MCF 10A (cell line): ENCODE measurements around the gene P3H1. TPM values are rescaled to one million over a fixed set of nuclear protein-coding genes. Genes with fewer than 3 reads are reported as not detected.

Experiments
- BruUV-seq: library from RNA; stranded (reverse); fragments of 400-500 nt; replicated peaks from 2 replicates; lab custom pipeline; 2021; lab: Mats Ljungman, UMichigan
- CTCF ChIA-PET: fragments of 300-600 bp; sonication (Branson Sonifier 250); formaldehyde crosslinking; extraction: SDS; loops from one replicate; lab custom pipeline; 2021; ENCODE audit warnings: antibody characterized with exemption, inconsistent platforms; lab: Yijun Ruan, JAX
- POLR2A ChIA-PET: fragments of 300-600, 350-650 bp; sonication (Branson Sonifier 250); formaldehyde crosslinking; extraction: SDS; loops from one replicate; lab custom pipeline; 2020; ENCODE audit warnings: antibody characterized with exemption, inconsistent platforms; lab: Yijun Ruan, JAX
- DNase-seq: peaks from one replicate; pipeline ENCODE4 v3.0.0-alpha.2; 2018; ENCODE audit not compliant: unreplicated experiment
- H3K27ac Mint-ChIP-seq: one replicate; pipeline ENCODE4 v1.8.0; 2022; ENCODE audit warnings: mild to moderate bottlenecking, low read depth, mixed read lengths; ENCODE audit not compliant: unreplicated experiment
- H3K27me3 Mint-ChIP-seq: one replicate; pipeline ENCODE4 v1.8.0; 2022; ENCODE audit warnings: mixed read lengths; ENCODE audit not compliant: insufficient read depth, unreplicated experiment
- H3K36me3 Mint-ChIP-seq: one replicate; pipeline ENCODE4 v1.8.0; 2022; ENCODE audit warnings: mild to moderate bottlenecking, moderate library complexity, mixed read lengths; ENCODE audit not compliant: insufficient read depth, unreplicated experiment
- H3K4me1 Mint-ChIP-seq: one replicate; pipeline ENCODE4 v1.8.0; 2022; ENCODE audit warnings: mixed read lengths; ENCODE audit not compliant: insufficient read depth, unreplicated experiment
- H3K4me3 Mint-ChIP-seq: one replicate; pipeline ENCODE4 v1.8.0; 2022; ENCODE audit warnings: mild to moderate bottlenecking, moderate library complexity, mixed read lengths; ENCODE audit not compliant: unreplicated experiment
- H3K9me3 Mint-ChIP-seq: one replicate; pipeline ENCODE4 v1.8.0; 2022; ENCODE audit warnings: mixed read lengths; ENCODE audit not compliant: unreplicated experiment
- intact Hi-C: fragments of 100-400 bp; cut with micrococcal nuclease; formaldehyde crosslinking; loops from 2 replicates; pipeline ENCODE4 v1.14.1; 2022
- total RNA-seq: library from RNA; stranded (reverse); gene quantifications from 2 replicates; pipeline ENCODE4 v1.2.3, GENCODE V29; 2022
- TF ChIP-seq, protein P1 (sequence below): fragments of 200-600 bp; IDR thresholded peaks from one replicate; pipeline ENCODE4 v1.8.0; 2022; ENCODE audit warnings: antibody characterized with exemption, mild to moderate bottlenecking; ENCODE audit not compliant: unreplicated experiment

P3H1 gene
- total RNA-seq, 1 experiment from 2014 or later = 36.1 TPM

DNA sequence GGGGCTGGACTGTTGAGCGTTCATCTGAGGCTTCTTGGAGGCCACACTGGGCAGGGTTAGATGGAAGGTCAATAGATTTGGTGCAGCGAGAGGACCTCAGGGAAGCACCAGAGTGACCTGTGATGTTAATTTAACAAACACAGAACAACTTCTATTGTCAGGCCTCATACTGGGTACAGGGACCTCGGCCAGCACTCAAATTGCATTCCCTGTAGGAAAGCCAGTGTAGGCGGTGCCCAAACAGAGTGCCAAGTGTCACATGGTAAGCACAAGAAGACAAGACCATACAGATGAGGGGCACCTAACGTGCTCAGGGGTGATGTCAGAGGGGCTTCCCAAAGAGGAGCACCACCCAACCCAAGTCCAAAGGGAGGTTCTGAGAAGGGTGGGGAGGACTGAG lies 19.3 kb upstream of the P3H1 start:
- intact Hi-C loops = no loop called here
- ChIA-PET POLR2A (no interaction called here), CTCF (no interaction called here)
- H3K27ac Mint-ChIP-seq = no peak overlapping the region
- H3K4me3 Mint-ChIP-seq = no peak overlapping the region
- TF ChIP-seq, protein P1, sequence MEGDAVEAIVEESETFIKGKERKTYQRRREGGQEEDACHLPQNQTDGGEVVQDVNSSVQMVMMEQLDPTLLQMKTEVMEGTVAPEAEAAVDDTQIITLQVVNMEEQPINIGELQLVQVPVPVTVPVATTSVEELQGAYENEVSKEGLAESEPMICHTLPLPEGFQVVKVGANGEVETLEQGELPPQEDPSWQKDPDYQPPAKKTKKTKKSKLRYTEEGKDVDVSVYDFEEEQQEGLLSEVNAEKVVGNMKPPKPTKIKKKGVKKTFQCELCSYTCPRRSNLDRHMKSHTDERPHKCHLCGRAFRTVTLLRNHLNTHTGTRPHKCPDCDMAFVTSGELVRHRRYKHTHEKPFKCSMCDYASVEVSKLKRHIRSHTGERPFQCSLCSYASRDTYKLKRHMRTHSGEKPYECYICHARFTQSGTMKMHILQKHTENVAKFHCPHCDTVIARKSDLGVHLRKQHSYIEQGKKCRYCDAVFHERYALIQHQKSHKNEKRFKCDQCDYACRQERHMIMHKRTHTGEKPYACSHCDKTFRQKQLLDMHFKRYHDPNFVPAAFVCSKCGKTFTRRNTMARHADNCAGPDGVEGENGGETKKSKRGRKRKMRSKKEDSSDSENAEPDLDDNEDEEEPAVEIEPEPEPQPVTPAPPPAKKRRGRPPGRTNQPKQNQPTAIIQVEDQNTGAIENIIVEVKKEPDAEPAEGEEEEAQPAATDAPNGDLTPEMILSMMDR = no peak
- peaks cover 16% of the 10 kb centered on the region for H3K36me3 Mint-ChIP-seq
- DNase-seq = no peak
- H3K4me1 Mint-ChIP-seq = peaks cover 10% of the 10 kb centered on the region
- no peaks in the 10 kb centered on the region for H3K27me3 Mint-ChIP-seq
- BruUV-seq = no TSS peak
- H3K9me3 Mint-ChIP-seq = no peaks in the 10 kb centered on the region

DNA sequence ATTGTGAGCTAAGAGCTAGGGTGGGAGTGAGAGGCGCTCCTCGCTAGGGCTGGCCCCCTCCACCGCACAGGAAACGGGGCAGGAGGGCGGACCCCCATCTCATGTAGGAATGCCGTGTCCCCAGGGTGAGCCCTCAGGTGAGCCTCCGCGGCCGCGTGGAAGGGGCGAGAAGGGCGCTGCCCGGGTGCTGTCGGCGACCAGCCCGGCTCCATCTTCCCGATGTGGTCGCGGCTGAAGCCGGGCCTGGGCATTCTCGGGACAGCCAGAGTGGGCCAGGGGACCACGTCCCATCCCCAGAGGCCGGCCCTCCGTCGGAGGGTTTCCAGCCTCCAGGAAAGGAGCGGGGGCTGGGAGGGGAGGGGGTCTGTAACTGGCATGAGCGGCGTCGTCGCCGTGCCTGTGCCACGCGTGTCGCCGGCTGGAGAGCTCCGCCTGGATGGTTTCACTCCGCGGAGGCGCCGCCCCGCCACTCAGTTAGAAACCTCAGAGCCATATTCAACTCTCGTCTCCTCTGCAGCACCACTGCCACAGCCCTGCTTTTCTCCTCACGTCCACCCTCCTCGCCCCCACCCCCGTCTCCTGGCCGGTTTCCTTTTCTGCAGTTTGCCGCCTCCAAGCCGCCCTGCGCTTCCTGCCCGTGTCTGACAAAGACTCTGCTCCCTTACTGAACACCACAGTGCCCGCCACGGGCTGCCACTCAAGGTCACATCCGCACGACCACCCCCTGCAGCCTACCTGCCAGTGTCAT lies 18.3 kb upstream of the P3H1 start, which contains the start of gene TMEM269:
Gene TMEM269, plus strand, starts transcription at position 46 of the 748 bp plus-strand sequence. CDS start 4,903 bp downstream, outside the sequence.
- Mint-ChIP-seq H3K4me1 (peaks cover 10% of the 10 kb centered on the region), H3K9me3 (no peaks in the 10 kb centered on the region), H3K27ac (no peak within 1 kb of the TSS), H3K4me3 (no peak within 1 kb of the TSS), H3K36me3 (peaks cover 26% of the 10 kb centered on the region), H3K27me3 (no peaks in the 10 kb centered on the region)
- intact Hi-C loops = no loop called here
- no TSS peak for BruUV-seq
- ChIA-PET POLR2A (interaction anchor here (1.9 kb wide), 1 partner anchor 11 kb away, joined by 9 read pairs; no protein-coding TSS in a partner anchor), CTCF (interaction anchor here (0.8 kb wide), 1 partner anchor 288 kb away, joined by 3 read pairs; no protein-coding TSS in a partner anchor)
- no peak for DNase-seq
- TF ChIP-seq, protein P1 = no peak

DNA sequence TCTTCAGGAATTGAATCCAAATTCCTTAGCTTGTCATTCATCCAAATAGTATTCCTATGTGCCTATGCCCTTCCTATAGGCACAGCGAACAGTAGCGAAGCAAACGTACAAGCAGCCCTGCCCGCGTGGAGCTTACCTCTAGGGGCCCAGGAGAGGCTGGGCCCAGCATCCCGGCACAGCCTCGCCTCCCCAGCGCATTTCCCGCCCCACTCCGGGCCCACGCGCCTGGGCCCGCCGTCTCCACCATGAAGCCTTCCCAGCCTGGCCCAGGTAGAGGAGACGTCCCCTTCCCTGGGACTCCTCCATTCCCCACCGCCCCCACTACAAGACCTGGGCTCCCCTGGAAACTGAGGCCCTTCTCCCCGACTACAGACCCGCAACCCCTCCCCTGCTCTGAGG lies 17.7 kb upstream of the P3H1 start:
- no TSS peak for BruUV-seq
- no peak overlapping the region for H3K4me3 Mint-ChIP-seq
- TF ChIP-seq, protein P1 = no peak
- ChIA-PET POLR2A (interaction anchor here (1.9 kb wide), 1 partner anchor 10 kb away, joined by 9 read pairs; no protein-coding TSS in a partner anchor), CTCF (interaction anchor here (0.8 kb wide), 1 partner anchor 289 kb away, joined by 3 read pairs; no protein-coding TSS in a partner anchor)
- peaks cover 10% of the 10 kb centered on the region for H3K4me1 Mint-ChIP-seq
- no peaks in the 10 kb centered on the region for H3K27me3 Mint-ChIP-seq
- H3K9me3 Mint-ChIP-seq = no peaks in the 10 kb centered on the region
- DNase-seq = no peak
- H3K36me3 Mint-ChIP-seq = peaks cover 31% of the 10 kb centered on the region
- intact Hi-C loops = no loop called here
- no peak overlapping the region for H3K27ac Mint-ChIP-seq

DNA sequence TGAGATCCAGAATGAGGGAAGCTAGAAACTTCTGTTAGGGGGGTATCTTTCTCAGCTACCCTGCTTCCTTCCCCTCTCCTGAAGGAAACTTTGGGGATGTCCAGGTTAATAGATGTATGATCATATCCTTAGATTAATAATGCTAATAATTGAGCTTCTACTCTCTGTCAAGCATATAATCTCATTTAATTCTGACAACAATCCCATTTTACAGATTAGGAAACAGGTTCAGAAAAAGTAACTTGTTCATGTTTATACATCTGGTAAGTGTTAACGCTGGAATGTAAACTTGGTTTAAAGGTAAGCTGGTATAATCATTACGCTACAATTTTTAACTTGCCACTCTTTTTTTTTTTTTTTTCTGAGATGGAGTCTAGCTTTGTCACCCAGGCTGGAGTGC lies 16.3 kb upstream of the P3H1 start:
- Mint-ChIP-seq H3K4me1 (peaks cover 10% of the 10 kb centered on the region), H3K9me3 (no peaks in the 10 kb centered on the region), H3K27me3 (no peaks in the 10 kb centered on the region), H3K27ac (no peak overlapping the region), H3K36me3 (peaks cover 43% of the 10 kb centered on the region), H3K4me3 (no peak overlapping the region)
- TF ChIP-seq, protein P1 = no peak
- intact Hi-C loops = no loop called here
- ChIA-PET CTCF (interaction anchor here (0.6 to 0.8 kb wide), 3 partner anchors 16 to 972 kb away, joined by 3 to 4 read pairs (median 3); partner anchors contain the start of genes C1orf50 and P3H1), POLR2A (interaction anchor here (0.7 to 2.6 kb wide), 6 partner anchors 9 to 58 kb away, joined by 3 to 9 read pairs (median 4); no protein-coding TSS in a partner anchor)
- no TSS peak for BruUV-seq
- no peak for DNase-seq
